BE2C (cell line): ENCODE data around the gene PLCL1.

Experiments used
- DNase-seq: peaks from one replicate; pipeline ENCODE4 v3.0.0-alpha.2; 2020
- H3K27me3 ChIP-seq: fragments of 250-450 bp; sonication (Bioruptor Pico); 2 replicates; pipeline ENCODE4 v1.5.1; 2020; ENCODE audit warnings: mild to moderate bottlenecking
- H3K36me3 ChIP-seq: fragments of 250-450 bp; sonication (Bioruptor Pico); 2 replicates; pipeline ENCODE4 v1.5.1; 2020; ENCODE audit warnings: mild to moderate bottlenecking
- H3K4me1 ChIP-seq: fragments of 250-450 bp; sonication (Bioruptor Pico); 2 replicates; pipeline ENCODE4 v1.5.1; 2020
- H3K4me3 ChIP-seq: 2 replicates; pipeline ENCODE4 v1.5.1; 2011; ENCODE audit warnings: low read depth, low read length
- H3K9me3 ChIP-seq: fragments of 250-450 bp; sonication (Bioruptor Pico); 2 replicates; pipeline ENCODE4 v1.5.1; 2020
- CTCF ChIP-seq: IDR thresholded peaks from 2 replicates; pipeline ENCODE4 v1.5.1; 2012; ENCODE audit warnings: mild to moderate bottlenecking, low read depth, low read length

PLCL1 gene

GRCh38 chr2:197869501-197870111 lies 65.2 kb downstream of the PLCL1 start:
- DNase-seq = no peak
- Histone ChIP-seq H3K36me3 (no peaks in the 10 kb centered on the region), H3K4me1 (peaks cover 6% of the 10 kb centered on the region)

GRCh38 chr2:197870137-197870536 lies 65.7 kb downstream of the PLCL1 start:
- no peak for TF ChIP-seq CTCF
- DNase-seq = no peak
- no peak overlapping the region for H3K4me3 ChIP-seq

More at GRCh38 chr2:197869501-197870111, 65.2 kb downstream of the PLCL1 start:
- Histone ChIP-seq H3K4me3 (no peak overlapping the region), H3K9me3 (no peaks in the 10 kb centered on the region), H3K27me3 (no peaks in the 10 kb centered on the region)
- TF ChIP-seq CTCF = no peak

GRCh38 chr2:197871780-197872456 lies 67.5 kb downstream of the PLCL1 start:
- Histone ChIP-seq H3K27me3 (no peaks in the 10 kb centered on the region), H3K4me3 (no peak overlapping the region), H3K4me1 (peaks cover 6% of the 10 kb centered on the region), H3K9me3 (no peaks in the 10 kb centered on the region), H3K36me3 (no peaks in the 10 kb centered on the region)
- no peak for TF ChIP-seq CTCF
- DNase-seq = no peak

More at GRCh38 chr2:197870137-197870536, 65.7 kb downstream of the PLCL1 start:
- Histone ChIP-seq H3K9me3 (no peaks in the 10 kb centered on the region), H3K36me3 (no peaks in the 10 kb centered on the region), H3K27me3 (no peaks in the 10 kb centered on the region), H3K4me1 (peaks cover 6% of the 10 kb centered on the region)

- Histone ChIP-seq H3K4me1 (peaks cover 6% of the 10 kb centered on the region; the same call in 1 of the 2 replicates), H3K36me3 (no peaks in the 10 kb centered on the region), H3K27me3 (no peaks in the 10 kb centered on the region), H3K4me3 (no peak overlapping the region), H3K9me3 (no peaks in the 10 kb centered on the region)
- TF ChIP-seq CTCF = 0 out of 2 replicates have a peak, but pooled peaks have one; percentile 7
- peak; percentile 16 for DNase-seq
Measured at GRCh38 chr2:197873293-197873701, 68.9 kb downstream of the PLCL1 start.

GRCh38 chr2:197875763-197876162 lies 71.4 kb downstream of the PLCL1 start:
- H3K9me3 ChIP-seq = no peaks in the 10 kb centered on the region
- H3K27me3 ChIP-seq = no peaks in the 10 kb centered on the region
- TF ChIP-seq CTCF = no peak
- H3K36me3 ChIP-seq = no peaks in the 10 kb centered on the region
- H3K4me1 ChIP-seq = peaks cover 3% of the 10 kb centered on the region; the same call in 1 of the 2 replicates
- no peak overlapping the region for H3K4me3 ChIP-seq
- no peak for DNase-seq

GRCh38 chr2:197876524-197876923 lies 72.1 kb downstream of the PLCL1 start:
- no peak for DNase-seq
- no peaks in the 10 kb centered on the region for H3K27me3 ChIP-seq
- peaks cover 3% of the 10 kb centered on the region; the same call in 1 of the 2 replicates for H3K4me1 ChIP-seq
- H3K36me3 ChIP-seq = no peaks in the 10 kb centered on the region
- H3K9me3 ChIP-seq = no peaks in the 10 kb centered on the region
- no peak overlapping the region for H3K4me3 ChIP-seq
- no peak for TF ChIP-seq CTCF
